Gastroesophageal sphincter (tissue), 4 donors: ENCODE results near the gene CHTOP. TPM values are rescaled to one million over a fixed set of nuclear protein-coding genes. Genes with fewer than 3 reads are reported as not detected.
"Not testable (repeated sequence)": the region's sequence is repeated elsewhere in the genome, so short reads cannot be mapped to it uniquely, and the experiment has no call there.

Experiments used
- ATAC-seq: fragments of 150-250 bp; one replicate; pipeline ENCODE4 v1.9.1; 2016; ENCODE audit warnings: mild to moderate bottlenecking, moderate library complexity
- H3K27ac ChIP-seq, 4 donors: fragments of 200-600 bp; sonication (generic) in 3 of 4; 1 replicate in 3 of 4; 2 replicates in 1 of 4; pipeline ENCODE4 v1.5.1; 2016 to 2019
- H3K27me3 ChIP-seq: fragments of 200-600 bp; sonication (generic); one replicate; pipeline ENCODE4 v1.5.1; 2019
- H3K36me3 ChIP-seq, 2 donors: fragments of 200-600 bp; sonication (generic); one replicate each; pipeline ENCODE4 v1.5.1; 2019; ENCODE audit warnings: control low read depth in 1 of 2
- H3K4me1 ChIP-seq, 3 donors: fragments of 200-600 bp; sonication (generic); 1 replicate in 2 of 3; 2 replicates in 1 of 3; pipeline ENCODE4 v1.5.1; 2016 to 2019; ENCODE audit warnings: control low read depth in 2 of 3
- H3K4me3 ChIP-seq, 2 donors: fragments of 200-600 bp; sonication (generic); one replicate each; pipeline ENCODE4 v1.5.1; 2019; ENCODE audit warnings: mild to moderate bottlenecking in 1 of 2, moderate library complexity in 1 of 2
- H3K9me3 ChIP-seq, 3 donors: fragments of 200-600 bp; sonication (generic); one replicate each; pipeline ENCODE4 v1.5.1; 2017 to 2019; ENCODE audit warnings: control low read depth in 2 of 3
- EP300 ChIP-seq: sonication (generic); formaldehyde crosslinking; IDR thresholded peaks from one replicate; pipeline ENCODE4 v1.6.1; 2017; ENCODE audit warnings: antibody characterized with exemption, mild to moderate bottlenecking
- POLR2A ChIP-seq, 2 donors: fragments of 450-650 bp; IDR thresholded peaks; one replicate each; pipeline ENCODE4 v1.6.1; 2017; ENCODE audit warnings: antibody characterized with exemption in 2 of 2, mild to moderate bottlenecking in 2 of 2, moderate library complexity in 1 of 2
- POLR2AphosphoS5 ChIP-seq: sonication (generic); formaldehyde crosslinking; IDR thresholded peaks from one replicate; pipeline ENCODE4 v1.6.1; 2017; ENCODE audit warnings: antibody characterized with exemption
- WGBS, 2 donors: methylation state at CpG; one replicate each; pipeline ENCODE4 v1.1.5; 2018; ENCODE audit warnings: low coverage in 1 of 2; 5-methylcytosine and 5-hydroxymethylcytosine counted together
- total RNA-seq, 4 donors: library from RNA; depleted of rRNA; stranded (reverse); fragments of >200 nt; gene quantifications; one replicate each; pipeline ENCODE4 v1.1.0, GENCODE V29; 2016
- TF ChIP-seq, protein P1 (sequence below), 4 experiments: fragments of 200-600 bp in 2 of 4; fragments of 450-650 bp in 2 of 4; sonication (generic) in 1 of 4; IDR thresholded peaks; one replicate each; pipeline ENCODE4 v1.5.1; 2017 to 2019; ENCODE audit warnings: antibody characterized with exemption in 4 of 4, mild to moderate bottlenecking in 2 of 4, moderate library complexity in 2 of 4

CHTOP gene
- total RNA-seq, 4 donors from 2014 or later, result 33.7 to 57.0 (median 42.2) TPM

DNA sequence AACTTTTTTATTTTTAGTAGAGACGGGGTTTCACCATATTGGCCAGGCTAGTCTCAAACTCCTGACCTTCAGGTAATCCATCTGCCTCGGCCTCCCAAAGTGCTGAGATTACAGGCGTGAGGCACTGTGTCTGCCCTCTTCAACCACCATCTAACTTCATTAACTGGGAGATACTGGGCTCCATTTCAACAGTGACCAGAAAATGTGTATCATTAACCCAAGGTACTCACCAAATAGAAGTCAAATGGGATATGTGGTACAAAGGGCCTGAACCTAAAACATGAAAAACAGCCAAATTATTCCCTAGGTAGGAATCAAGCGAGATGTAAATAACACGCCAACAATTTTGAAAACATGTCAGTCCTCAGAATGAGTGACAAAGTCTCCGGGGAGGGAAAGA, 35.7 kb downstream of the CHTOP start:
- peak overlapping the region in 1 of 2 donors; percentile 80 for H3K4me3 ChIP-seq
- ATAC-seq, result no peak
- H3K27me3 ChIP-seq, result no peaks in the 10 kb centered on the region
- 70 to 80% methylated on average over 3 to 6 of the region's 6 CpGs for WGBS, 2 donors
- peaks cover 0 to 32% (median 5%) of the 10 kb centered on the region in 3 donors for H3K4me1 ChIP-seq
- H3K9me3 ChIP-seq, result no peaks in the 10 kb centered on the region
- H3K27ac ChIP-seq, result peak overlapping the region in 2 of 4 donors; percentile 85 to 90
- TF ChIP-seq EP300 (no peak), POLR2A (IDR thresholded peaks at IDR 0.05) (no peak), POLR2AphosphoS5 (no peak)
- TF ChIP-seq, protein P1, sequence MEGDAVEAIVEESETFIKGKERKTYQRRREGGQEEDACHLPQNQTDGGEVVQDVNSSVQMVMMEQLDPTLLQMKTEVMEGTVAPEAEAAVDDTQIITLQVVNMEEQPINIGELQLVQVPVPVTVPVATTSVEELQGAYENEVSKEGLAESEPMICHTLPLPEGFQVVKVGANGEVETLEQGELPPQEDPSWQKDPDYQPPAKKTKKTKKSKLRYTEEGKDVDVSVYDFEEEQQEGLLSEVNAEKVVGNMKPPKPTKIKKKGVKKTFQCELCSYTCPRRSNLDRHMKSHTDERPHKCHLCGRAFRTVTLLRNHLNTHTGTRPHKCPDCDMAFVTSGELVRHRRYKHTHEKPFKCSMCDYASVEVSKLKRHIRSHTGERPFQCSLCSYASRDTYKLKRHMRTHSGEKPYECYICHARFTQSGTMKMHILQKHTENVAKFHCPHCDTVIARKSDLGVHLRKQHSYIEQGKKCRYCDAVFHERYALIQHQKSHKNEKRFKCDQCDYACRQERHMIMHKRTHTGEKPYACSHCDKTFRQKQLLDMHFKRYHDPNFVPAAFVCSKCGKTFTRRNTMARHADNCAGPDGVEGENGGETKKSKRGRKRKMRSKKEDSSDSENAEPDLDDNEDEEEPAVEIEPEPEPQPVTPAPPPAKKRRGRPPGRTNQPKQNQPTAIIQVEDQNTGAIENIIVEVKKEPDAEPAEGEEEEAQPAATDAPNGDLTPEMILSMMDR (IDR thresholded peaks at IDR 0.05), result no peak
- H3K36me3 ChIP-seq, result peaks cover 9 to 48% of the 10 kb centered on the region in 2 donors

DNA sequence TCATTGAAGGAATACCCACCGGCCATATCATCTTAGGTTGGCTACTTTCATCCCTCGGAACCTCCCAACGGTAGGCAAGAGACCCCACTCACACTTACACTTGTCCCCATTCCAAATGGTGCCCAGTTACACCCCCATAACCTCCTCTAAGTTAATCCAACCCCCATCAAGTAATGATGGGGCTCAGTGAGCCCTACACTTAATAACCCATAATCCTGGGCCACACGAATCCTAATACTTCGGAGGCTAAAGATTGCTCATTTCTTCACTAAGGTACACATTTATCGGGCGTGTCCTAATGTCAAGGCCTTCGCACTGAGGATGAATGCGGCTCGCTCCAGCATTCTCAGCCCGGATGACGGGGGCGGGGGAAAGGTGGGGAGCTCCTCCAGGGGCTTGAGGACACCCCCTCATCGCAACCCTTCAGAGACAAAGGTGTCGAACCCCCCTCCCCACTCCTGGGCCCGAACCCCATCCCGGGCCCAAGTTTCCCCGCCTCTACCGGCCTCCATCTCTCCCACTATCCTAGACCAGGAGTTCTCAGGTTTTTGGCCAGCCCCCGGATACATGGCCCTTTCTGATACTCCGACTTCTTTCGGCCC, 36.5 kb downstream of the CHTOP start:
- Histone ChIP-seq H3K36me3 (peaks cover 3 to 41% of the 10 kb centered on the region in 2 donors), H3K27me3 (no peaks in the 10 kb centered on the region), H3K4me3 (peak overlapping the region; percentile 68 to 80), H3K9me3 (no peaks in the 10 kb centered on the region), H3K27ac (peak overlapping the region; percentile 19 to 90 (median 86)), H3K4me1 (peaks cover 0 to 32% (median 5%) of the 10 kb centered on the region in 3 donors)
- WGBS, 2 donors, result 1% methylated on average over 11 to 14 of the region's 22 CpGs
- TF ChIP-seq, protein P1 (IDR thresholded peaks at IDR 0.05), result no peak
- no peak for TF ChIP-seq EP300
- no peak for TF ChIP-seq POLR2A (IDR thresholded peaks at IDR 0.05)
- TF ChIP-seq POLR2AphosphoS5, result no peak
- peak; percentile 0 for ATAC-seq

DNA sequence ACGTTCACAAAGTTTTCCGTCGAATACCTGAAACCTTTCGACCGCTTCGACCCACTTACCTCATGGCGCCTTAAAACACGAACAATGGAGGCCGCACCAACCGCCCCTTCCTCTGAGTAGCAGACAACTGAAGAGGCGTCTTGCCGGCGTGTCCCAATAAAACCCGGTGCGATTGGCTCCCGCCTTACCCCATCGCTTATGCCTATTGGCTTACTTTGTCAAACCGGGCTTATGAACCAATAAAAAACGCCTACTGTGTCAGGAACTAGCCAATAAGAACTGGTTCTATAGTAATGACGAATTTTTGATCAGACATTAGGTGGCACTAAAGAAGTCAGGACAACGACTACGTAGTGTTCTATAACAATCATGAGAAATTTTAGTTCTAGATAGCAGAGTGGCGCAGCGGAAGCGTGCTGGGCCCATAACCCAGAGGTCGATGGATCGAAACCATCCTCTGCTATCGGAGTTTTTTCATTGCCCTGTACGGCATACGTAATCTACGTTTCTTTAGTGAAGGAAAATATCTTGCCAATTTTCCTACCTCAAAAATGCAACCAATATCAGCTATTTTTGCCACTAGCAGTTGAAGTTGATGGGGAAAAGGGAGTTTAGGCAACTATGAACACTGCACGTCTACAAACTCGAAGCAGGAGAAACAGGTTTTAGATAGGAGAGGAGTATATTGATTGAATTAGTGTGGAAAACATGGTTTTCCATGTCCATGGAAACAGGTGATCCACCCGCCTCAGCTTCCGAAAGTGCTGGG, 37.2 kb downstream of the CHTOP start, which contains the start of gene ILF2:
ILF2 (minus strand) TSS at position 135 of the 769 bp plus-strand sequence; CDS start at position 64, 71 bp downstream.
- peak within 1 kb of the TSS; percentile 68 to 80 for H3K4me3 ChIP-seq
- 0 to 1% methylated on average over 20 to 33 of the region's 35 CpGs for WGBS, 2 donors
- no peaks in the 10 kb centered on the region for H3K9me3 ChIP-seq
- peak within 1 kb of the TSS; percentile 85 to 90 (median 88) for H3K27ac ChIP-seq
- peaks cover 0 to 34% of the 10 kb centered on the region in 2 donors for H3K36me3 ChIP-seq
- no peaks in the 10 kb centered on the region for H3K27me3 ChIP-seq
- peak; percentile 98 for ATAC-seq
- TF ChIP-seq POLR2A (IDR thresholded peaks at IDR 0.05), result peak; percentile 74 to 79
- TF ChIP-seq, protein P1 (IDR thresholded peaks at IDR 0.05), result no peak
- peak; percentile 95 for TF ChIP-seq POLR2AphosphoS5
- H3K4me1 ChIP-seq, result peaks cover 0 to 32% (median 5%) of the 10 kb centered on the region in 3 donors

DNA sequence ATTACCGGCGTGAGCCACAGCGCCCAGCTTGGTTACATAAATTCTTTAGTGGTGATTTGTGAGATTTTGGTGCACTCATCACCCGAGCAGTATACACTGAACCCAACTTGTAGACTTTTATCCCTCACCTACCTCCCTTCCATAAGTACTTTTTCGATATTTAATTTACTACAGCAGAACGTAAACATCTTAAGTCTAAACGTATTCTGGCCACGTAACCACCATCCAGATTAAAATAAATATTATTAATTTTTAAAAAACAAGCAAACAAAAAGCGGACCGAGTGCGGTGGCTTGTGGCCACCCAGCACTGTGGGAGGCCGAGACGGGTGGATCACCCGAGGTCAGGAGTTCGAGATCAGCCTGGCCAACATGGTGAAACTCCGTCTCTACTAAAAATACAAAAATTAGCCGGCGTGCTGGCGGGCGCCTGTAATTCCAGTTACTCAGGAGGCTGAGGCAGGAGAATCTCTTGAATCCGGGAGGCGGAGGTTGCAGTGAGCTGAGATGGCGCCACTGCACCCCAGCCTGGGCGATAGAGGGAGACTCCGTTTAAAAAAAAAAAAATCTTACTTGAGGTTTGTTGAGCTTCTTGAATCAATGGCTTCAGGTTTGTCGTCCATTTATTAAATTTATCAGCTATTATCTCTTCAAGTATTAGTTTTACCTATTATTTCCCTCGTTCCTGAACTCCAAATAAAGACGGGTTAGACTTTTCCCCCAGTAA, 37.9 kb downstream of the CHTOP start:
- peaks cover 0 to 32% (median 5%) of the 10 kb centered on the region in 3 donors for H3K4me1 ChIP-seq
- WGBS, 2 donors, result 6 to 11% methylated on average over 23 to 28 of the region's 28 CpGs
- H3K27me3 ChIP-seq, H3K9me3 ChIP-seq, ATAC-seq: not testable (repeated sequence)
- H3K4me3 ChIP-seq, result peak overlapping the region; percentile 52 to 80
- H3K36me3 ChIP-seq, result peaks cover 0 to 26% of the 10 kb centered on the region in 2 donors
- TF ChIP-seq, protein P1 (IDR thresholded peaks at IDR 0.05), result peak in 2 of 4 experiments; percentile 16 to 22
- peak overlapping the region; percentile 85 to 90 (median 88) for H3K27ac ChIP-seq
